Muscle of arm (tissue), 14 donors: ENCODE measurements around the gene RS1. TPM values are rescaled to one million over a fixed set of nuclear protein-coding genes. Genes with fewer than 3 reads are reported as not detected.

ENCODE experiments used
- DNase-seq: peaks from one replicate; pipeline ENCODE4 v3.0.0-alpha.2; 2013
- long read RNA-seq, 11 donors: transcript quantifications; one replicate each; lab custom pipeline, GENCODE V29; 2026
- polyA plus RNA-seq, 12 donors: library from polyadenylated mRNA; unstranded; fragments of 120-200 nt; gene quantifications; one replicate each; pipeline ENCODE4 v1.2.1, GENCODE V29; 2013; ENCODE audit not compliant: insufficient read length in 12 of 12

The RS1 gene
- polyA plus RNA-seq: under 1 TPM in 4 of 12 donors, not detected in 8; 0.07 to 0.10 (median 0.07) TPM
- long read RNA-seq, donor 1: 0 reads
- long read RNA-seq, donor 2: 0 reads
- long read RNA-seq, donor 3: 0 reads
- long read RNA-seq, donor 4: 0 reads
- long read RNA-seq, donor 5: 0 reads
- long read RNA-seq, donor 6: 0 reads
- long read RNA-seq, donor 7: 0 reads
- long read RNA-seq, donor 8: 0 reads
- long read RNA-seq, donor 9: 0 reads
- long read RNA-seq, donor 10: 0 reads
- long read RNA-seq, donor 11: 0 reads

- no peak for DNase-seq
Measured at GRCh38 chrX:18672008-18672407, at the start of gene RS1. TSS of gene RS1 (minus strand) at chrX:18672108. CDS start at chrX:18672068, 40 bp downstream.

- no peak for DNase-seq
Measured at GRCh38 chrX:18719852-18720251, 47.9 kb upstream of the RS1 start.

- DNase-seq: no peak
Measured at GRCh38 chrX:18714910-18715309, 43.0 kb upstream of the RS1 start.

- DNase-seq: no peak
Measured at GRCh38 chrX:18709833-18710232, 37.9 kb upstream of the RS1 start.

DNA sequence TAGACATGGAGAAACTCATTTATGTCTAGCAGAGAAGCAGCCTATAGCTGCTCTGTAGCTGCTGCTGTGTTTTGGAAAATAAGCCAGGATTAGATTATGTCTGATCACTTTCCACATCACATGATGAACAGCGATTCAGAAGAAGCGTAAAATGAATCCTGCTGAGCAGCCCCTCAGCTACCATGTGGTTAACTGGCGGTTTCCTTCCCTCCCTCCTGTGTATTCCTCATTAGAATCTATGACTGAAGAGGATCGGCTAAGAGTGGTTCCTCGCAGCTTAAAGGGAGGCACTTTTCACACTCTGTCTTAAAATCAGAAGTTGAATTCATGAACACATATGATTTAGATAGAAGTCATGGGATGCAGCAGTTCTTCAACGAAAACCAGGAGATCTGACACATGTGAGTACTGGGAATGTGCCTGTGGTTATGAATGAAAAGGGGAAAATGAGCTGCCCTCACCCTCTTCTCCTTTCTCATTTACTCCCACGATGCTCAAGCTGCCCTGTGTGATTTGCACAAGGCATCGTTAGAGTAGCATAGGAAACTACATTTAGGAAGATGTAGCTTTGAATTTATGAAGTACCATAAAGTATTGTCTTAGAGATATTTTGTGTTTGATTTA lies 35.6 kb upstream of the RS1 start, which contains the start of gene PPEF1:
PPEF1 (plus strand) TSS at position 220 of the 624 bp plus-strand sequence; CDS start at position 356, 136 bp downstream.
- DNase-seq: peak; percentile 11

GRCh38 chrX:18702362-18703195 lies 30.7 kb upstream of the RS1 start:
- no peak for DNase-seq

GRCh38 chrX:18701621-18702361 lies 29.9 kb upstream of the RS1 start:
- no peak for DNase-seq

- DNase-seq: no peak
Measured at GRCh38 chrX:18698737-18699650, 27.1 kb upstream of the RS1 start.

GRCh38 chrX:18696653-18697052 lies 24.7 kb upstream of the RS1 start:
- DNase-seq: no peak

DNA sequence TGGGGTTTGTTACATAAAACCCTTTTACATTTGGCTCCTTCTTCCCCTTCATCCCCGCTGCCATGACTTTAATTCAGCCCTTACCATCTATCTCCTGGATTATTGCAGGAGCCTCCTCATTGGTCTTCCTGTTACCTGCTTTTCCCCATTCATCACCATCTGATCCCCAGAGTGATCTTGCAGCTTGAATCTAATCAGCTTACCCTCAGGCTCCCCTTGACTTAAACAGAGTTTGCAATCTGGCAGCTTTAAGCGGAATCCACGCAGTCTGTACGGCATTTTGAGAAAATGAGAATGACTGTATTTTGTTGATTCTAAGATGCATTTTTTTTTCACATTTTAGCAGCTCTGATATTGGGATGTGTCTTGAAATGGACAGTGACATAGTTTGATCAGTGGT lies 20.6 kb upstream of the RS1 start:
- no peak for DNase-seq

- no peak for DNase-seq
Measured at GRCh38 chrX:18691431-18691830, 19.5 kb upstream of the RS1 start.

- no peak for DNase-seq
Measured at GRCh38 chrX:18687856-18688495, 16.1 kb upstream of the RS1 start.

GRCh38 chrX:18682979-18683387 lies 11.1 kb upstream of the RS1 start:
- DNase-seq: no peak

DNA sequence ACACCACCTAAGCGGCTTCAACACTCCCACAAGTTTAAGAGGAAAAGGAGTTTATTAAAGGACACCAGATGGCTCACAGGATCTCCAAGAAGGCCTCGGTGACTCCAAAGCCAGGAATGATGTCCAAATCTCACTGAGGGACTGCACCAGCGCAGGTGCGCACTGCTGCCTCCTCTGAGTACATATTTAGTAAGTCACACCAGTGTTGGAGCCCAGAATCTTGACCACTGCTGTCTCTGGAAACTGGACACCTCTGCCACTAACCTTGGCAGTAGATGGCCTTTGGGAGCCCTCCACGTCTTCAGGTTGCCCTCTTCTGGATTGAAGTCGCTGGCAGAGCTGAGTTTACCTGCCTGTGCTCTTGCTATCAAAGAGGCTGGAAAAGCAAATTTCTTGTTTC lies 10.1 kb upstream of the RS1 start:
- DNase-seq: no peak

DNA sequence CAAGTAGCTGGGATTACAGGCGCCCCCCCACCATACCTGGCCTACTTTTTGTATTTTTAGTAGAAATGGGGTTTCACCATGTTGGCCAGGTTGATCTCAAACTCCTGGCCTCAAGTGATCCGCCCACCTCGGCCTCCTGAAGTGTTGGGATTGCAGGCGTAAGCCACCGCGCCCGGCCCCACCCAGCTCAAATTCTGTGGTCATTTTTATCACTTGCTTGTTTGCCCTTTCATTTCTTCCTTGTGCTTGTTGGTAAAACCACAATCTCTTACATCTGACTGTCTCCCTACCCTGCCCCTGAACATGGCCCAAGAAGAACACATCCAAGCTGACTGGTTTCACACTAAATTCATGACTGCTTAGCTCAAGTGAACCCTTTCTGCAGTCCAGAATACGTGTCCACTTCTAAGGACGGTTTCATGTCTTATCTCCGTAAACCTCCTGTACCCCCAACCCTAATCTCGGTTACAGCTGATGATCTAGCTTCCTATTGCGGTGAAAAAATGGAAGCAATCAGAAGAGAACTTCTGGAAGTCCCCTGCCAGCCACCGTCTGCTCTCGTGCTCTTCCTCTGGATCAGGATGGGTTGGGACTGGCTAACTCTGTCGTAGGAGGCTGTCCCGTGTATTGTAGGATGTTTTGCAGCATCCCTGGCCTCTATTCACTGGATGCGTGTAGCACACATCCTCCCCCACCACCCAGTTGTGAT lies 5.4 kb upstream of the RS1 start:
- DNase-seq: no peak

GRCh38 chrX:18676470-18676869 lies 4.6 kb upstream of the RS1 start:
- no peak for DNase-seq

DNA sequence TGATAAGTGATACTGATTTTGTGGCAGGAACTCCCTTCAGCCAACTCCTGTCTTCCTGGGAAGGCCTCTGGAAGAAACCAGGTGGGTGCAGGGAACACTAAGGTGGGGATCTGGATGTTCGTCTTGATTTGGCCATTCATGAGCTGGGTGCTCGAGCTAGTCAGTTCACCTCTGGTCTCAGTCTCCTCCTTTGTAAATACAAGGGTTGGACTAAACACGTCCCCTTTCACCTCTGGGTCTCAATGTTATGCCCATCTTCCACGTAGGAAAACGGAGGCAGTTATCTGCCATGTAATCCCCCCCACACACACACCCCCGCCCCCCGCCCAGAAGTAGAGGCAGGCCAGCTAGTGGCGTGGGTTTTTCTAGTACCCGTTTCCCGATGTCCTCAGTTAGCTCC lies 4.1 kb upstream of the RS1 start:
- DNase-seq: no peak

DNA sequence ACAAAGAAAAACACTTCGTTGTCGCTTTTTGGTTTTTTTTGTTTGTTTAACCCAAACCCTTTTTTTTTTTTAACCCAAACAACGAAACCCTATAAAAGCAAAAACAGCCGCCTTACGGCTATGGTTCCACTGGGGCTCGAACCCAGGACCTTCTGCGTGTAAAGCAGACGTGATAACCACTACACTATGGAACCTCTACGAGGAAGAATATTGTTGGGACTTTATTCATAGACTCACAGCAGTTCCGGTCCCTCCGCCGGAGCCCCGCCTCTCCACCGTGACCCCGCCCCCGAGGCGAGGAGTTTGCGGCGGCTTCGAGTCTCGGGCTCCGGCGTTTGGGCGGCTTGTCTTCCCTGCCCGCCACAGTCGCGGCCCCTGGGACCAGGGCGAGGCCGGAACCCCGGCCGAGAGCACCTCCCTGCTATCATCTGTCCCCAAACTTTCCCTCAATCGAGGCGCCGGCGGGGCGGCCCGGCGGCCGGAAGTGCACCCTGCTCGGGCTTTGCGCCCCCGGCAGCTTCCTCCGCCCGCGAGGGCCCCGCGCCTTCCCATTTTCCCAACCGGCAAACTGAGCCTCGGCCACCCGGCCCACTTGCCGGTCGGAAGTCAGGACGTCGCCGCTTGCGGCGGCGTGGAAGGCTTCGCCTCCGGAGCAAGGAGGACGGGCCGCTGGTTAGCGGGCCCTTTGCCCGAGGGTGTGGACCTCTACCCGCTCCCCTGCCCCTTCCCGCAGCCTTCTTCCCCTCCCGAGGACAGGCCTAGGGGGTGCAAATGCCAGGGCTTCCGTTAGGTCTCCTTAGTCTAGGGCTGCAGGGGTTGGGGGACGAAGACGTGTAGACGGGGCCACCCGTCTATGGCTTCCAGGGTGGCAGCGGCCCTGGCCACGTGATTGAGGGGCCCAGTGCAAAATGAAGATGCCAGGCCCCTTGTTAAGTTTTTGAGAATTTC lies 3.2 kb upstream of the RS1 start:
- peak; percentile 88 for DNase-seq

GRCh38 chrX:18674417-18674787 lies 2.5 kb upstream of the RS1 start:
- no peak for DNase-seq
